ENCODE data around the gene PFN4. TPM values are rescaled to one million over a fixed set of nuclear protein-coding genes. Genes with fewer than 3 reads are reported as not detected.

The PFN4 gene
- total RNA-seq, 1 donor from 2014 or later: not detected

- no peak for DNase-seq (ENCODE audit: low spot score in 2 of 2)
- no peaks in the 10 kb centered on the region for H3K4me1 ChIP-seq
- H3K27ac ChIP-seq: no peak overlapping the region
- no peaks in the 10 kb centered on the region for H3K27me3 ChIP-seq
- TF ChIP-seq CTCF (IDR thresholded peaks at IDR 0.05): no peak
- H3K36me3 ChIP-seq: peaks cover 3 to 16% of the 10 kb centered on the region in 2 donors
- intact Hi-C loops (cut with DNase I): no loop called here
- no peak overlapping the region for H3K4me3 ChIP-seq
- no peaks in the 10 kb centered on the region for H3K9me3 ChIP-seq
Measured at GRCh38 chr2:24162494-24162893, 39.4 kb upstream of the PFN4 start.

GRCh38 chr2:24160761-24161160 is 37.6 kb upstream of the PFN4 start:
- no peak overlapping the region for H3K4me3 ChIP-seq
- H3K36me3 ChIP-seq: peaks cover 3 to 16% of the 10 kb centered on the region in 2 donors
- H3K27ac ChIP-seq: no peak overlapping the region

GRCh38 chr2:24159708-24160107 is 36.6 kb upstream of the PFN4 start:
- DNase-seq (ENCODE audit: low spot score in 2 of 2): no peak
- H3K27me3 ChIP-seq: no peaks in the 10 kb centered on the region
- H3K36me3 ChIP-seq: peaks cover 3 to 16% of the 10 kb centered on the region in 2 donors
- H3K4me1 ChIP-seq: no peaks in the 10 kb centered on the region
- intact Hi-C loops (cut with DNase I): no loop called here
- no peak for TF ChIP-seq CTCF (IDR thresholded peaks at IDR 0.05)
- H3K27ac ChIP-seq: no peak overlapping the region
- no peaks in the 10 kb centered on the region for H3K9me3 ChIP-seq
- no peak overlapping the region for H3K4me3 ChIP-seq

More at GRCh38 chr2:24160761-24161160, 37.6 kb upstream of the PFN4 start:
- H3K4me1 ChIP-seq: no peaks in the 10 kb centered on the region
- H3K27me3 ChIP-seq: no peaks in the 10 kb centered on the region
- intact Hi-C loops (cut with DNase I): no loop called here
- DNase-seq (ENCODE audit: low spot score in 2 of 2): no peak
- no peak for TF ChIP-seq CTCF (IDR thresholded peaks at IDR 0.05)
- no peaks in the 10 kb centered on the region for H3K9me3 ChIP-seq

GRCh38 chr2:24158131-24158530 is 35.0 kb upstream of the PFN4 start:
- Histone ChIP-seq H3K36me3 (peaks cover 3 to 17% of the 10 kb centered on the region in 2 donors), H3K9me3 (no peaks in the 10 kb centered on the region), H3K27ac (no peak overlapping the region), H3K27me3 (no peaks in the 10 kb centered on the region), H3K4me1 (no peaks in the 10 kb centered on the region), H3K4me3 (no peak overlapping the region)
- no peak for TF ChIP-seq CTCF (IDR thresholded peaks at IDR 0.05)
- intact Hi-C loops (cut with DNase I): no loop called here
- DNase-seq (ENCODE audit: low spot score in 2 of 2): no peak

GRCh38 chr2:24153478-24153877 is 30.3 kb upstream of the PFN4 start:
- Histone ChIP-seq H3K4me1 (no peaks in the 10 kb centered on the region), H3K36me3 (peaks cover 5 to 29% of the 10 kb centered on the region in 2 donors), H3K27me3 (no peaks in the 10 kb centered on the region), H3K4me3 (no peak overlapping the region), H3K27ac (no peak overlapping the region), H3K9me3 (no peaks in the 10 kb centered on the region)
- intact Hi-C loops (cut with DNase I): no loop called here
- TF ChIP-seq CTCF (IDR thresholded peaks at IDR 0.05): no peak
- DNase-seq (ENCODE audit: low spot score in 2 of 2): no peak

Measured in ascending aorta (tissue), 2 donors.